Measurements from ENCODE around the gene TMEM239.
"Not testable (repeated sequence)": the region's sequence is repeated elsewhere in the genome, so short reads cannot be mapped to it uniquely, and the experiment has no call there.

TMEM239 gene

DNA sequence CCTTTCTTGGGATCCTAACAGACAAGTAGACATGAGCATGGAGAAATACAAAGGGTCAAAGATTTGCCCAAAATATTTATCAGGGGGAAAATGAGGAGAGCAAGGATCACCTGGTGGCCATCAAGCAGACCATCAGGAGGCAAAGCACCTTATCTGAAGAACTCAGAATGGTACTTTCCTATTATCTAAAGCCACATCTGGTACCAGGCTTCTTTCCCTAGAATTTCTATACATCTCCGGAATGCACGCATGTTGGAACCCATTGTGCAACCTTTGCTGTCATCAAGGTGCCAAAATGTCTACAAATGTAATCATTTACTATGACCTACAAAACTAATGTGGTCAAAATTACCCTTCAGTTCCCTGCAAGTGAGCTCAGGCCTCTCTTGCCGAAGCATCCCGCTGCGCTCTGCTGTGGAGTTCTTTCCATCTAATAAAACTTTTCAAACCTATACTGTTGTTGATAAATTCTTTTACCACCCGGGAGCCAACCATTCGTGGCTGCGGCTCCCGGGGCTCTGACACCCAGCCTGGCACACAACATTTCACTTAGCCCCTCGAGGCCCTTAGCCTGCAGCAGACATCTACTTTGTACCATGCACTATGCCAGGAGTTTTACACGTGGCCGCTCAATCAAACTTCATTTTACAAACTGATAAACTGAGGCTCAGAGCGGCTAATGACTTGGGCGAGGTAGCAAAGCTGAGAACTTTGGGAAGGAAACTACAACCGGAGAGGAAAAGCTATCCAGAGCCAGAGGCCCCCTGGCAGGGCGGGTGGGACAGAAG, 11.9 kb upstream of the TMEM239 start:
- ChIA-PET POLR2A (no interaction called here), CTCF (no interaction called here)
- DNase-seq (ENCODE audit: extremely low spot score), result no peak
- no peak for TF ChIP-seq BHLHE40 (IDR thresholded peaks at IDR 0.05; ENCODE audit: borderline replicate concordance)
- TF ChIP-seq NFRKB (IDR thresholded peaks at IDR 0.05), result no peak
- no peak for TF ChIP-seq L3MBTL2 (conservative IDR thresholded peaks at IDR 0.05)
- TF ChIP-seq HDGF (IDR thresholded peaks at IDR 0.05; ENCODE audit: borderline replicate concordance), result no peak
- TF ChIP-seq CTBP1 (IDR thresholded peaks at IDR 0.05; ENCODE audit: borderline replicate concordance), result no peak
- TF ChIP-seq FOXM1 (IDR thresholded peaks at IDR 0.05; ENCODE audit: borderline replicate concordance), result no peak

GRCh38 chr20:2804852-2805688, 11.1 kb upstream of the TMEM239 start:
- POLR2A ChIA-PET, result no interaction called here
- no peak for DNase-seq (ENCODE audit: extremely low spot score)
- CTCF ChIA-PET, result no interaction called here
- TF ChIP-seq SUZ12 (IDR thresholded peaks at IDR 0.05) (no peak), L3MBTL2 (conservative IDR thresholded peaks at IDR 0.05) (no peak), FOXM1 (IDR thresholded peaks at IDR 0.05; ENCODE audit: borderline replicate concordance) (no peak), CTBP1 (IDR thresholded peaks at IDR 0.05; ENCODE audit: borderline replicate concordance) (no peak), FOXA1 (IDR thresholded peaks at IDR 0.05) (no peak), TARDBP (IDR thresholded peaks at IDR 0.05) (no peak), HDGF (IDR thresholded peaks at IDR 0.05; ENCODE audit: borderline replicate concordance) (no peak), ARNT (IDR thresholded peaks at IDR 0.05) (no peak), ZNF384 (IDR thresholded peaks at IDR 0.05) (no peak), FOXK2 (IDR thresholded peaks at IDR 0.05) (no peak), LEF1 (IDR thresholded peaks at IDR 0.05; ENCODE audit: borderline replicate concordance) (no peak), SP1 (IDR thresholded peaks at IDR 0.05) (no peak), NFRKB (IDR thresholded peaks at IDR 0.05) (no peak)
- TF ChIP-seq, protein P1, sequence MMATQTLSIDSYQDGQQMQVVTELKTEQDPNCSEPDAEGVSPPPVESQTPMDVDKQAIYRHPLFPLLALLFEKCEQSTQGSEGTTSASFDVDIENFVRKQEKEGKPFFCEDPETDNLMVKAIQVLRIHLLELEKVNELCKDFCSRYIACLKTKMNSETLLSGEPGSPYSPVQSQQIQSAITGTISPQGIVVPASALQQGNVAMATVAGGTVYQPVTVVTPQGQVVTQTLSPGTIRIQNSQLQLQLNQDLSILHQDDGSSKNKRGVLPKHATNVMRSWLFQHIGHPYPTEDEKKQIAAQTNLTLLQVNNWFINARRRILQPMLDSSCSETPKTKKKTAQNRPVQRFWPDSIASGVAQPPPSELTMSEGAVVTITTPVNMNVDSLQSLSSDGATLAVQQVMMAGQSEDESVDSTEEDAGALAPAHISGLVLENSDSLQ (IDR thresholded peaks at IDR 0.05), result no peak

DNA sequence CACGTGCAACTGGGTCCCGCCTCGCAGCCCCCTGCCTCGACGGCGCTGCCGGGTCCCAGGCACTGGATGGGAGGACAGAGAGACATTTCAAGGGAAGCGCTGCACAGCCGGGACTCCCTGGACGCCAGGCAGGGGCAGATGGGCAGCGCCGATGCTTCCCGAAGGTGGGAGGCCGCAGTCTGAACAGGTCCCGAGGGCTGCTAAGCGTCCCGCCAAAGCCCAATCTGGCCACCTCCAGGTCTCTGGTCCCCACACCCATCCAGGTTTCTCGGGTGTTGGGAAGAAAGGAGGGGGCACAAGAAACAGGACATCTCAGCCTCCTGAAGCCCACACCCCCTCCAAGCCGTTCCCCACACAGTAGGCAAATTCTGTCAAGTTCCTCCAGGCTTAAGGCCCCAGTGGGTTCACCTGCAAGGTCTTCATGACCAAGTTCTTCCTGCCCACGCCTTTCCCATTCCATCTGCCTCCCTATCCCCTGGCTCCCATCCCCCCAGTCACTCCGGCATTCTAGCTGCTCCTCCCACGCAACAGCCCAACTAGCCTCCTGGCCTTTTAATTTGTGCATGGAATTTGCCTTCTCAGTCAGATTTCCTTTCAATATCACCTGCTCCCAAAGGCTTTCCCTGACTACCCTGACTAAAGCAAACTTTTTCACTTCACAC, 10.3 kb upstream of the TMEM239 start:
- CTCF ChIA-PET, result no interaction called here
- peak; percentile 11 for DNase-seq (ENCODE audit: extremely low spot score)
- POLR2A ChIA-PET, result no interaction called here
- TF ChIP-seq FOXM1 (IDR thresholded peaks at IDR 0.05; ENCODE audit: borderline replicate concordance) (no peak), LEF1 (IDR thresholded peaks at IDR 0.05; ENCODE audit: borderline replicate concordance) (no peak), BHLHE40 (IDR thresholded peaks at IDR 0.05; ENCODE audit: borderline replicate concordance) (no peak), NFRKB (IDR thresholded peaks at IDR 0.05) (no peak), ELF4 (IDR thresholded peaks at IDR 0.05) (no peak), SP1 (IDR thresholded peaks at IDR 0.05) (no peak), FOXA1 (IDR thresholded peaks at IDR 0.05) (no peak), ARNT (IDR thresholded peaks at IDR 0.05) (no peak), CTBP1 (IDR thresholded peaks at IDR 0.05; ENCODE audit: borderline replicate concordance) (no peak)
- TF ChIP-seq, protein P1 (IDR thresholded peaks at IDR 0.05), result no peak

GRCh38 chr20:2806351-2806701, 9.8 kb upstream of the TMEM239 start:
- TF ChIP-seq SP1 (IDR thresholded peaks at IDR 0.05), result no peak
- TF ChIP-seq ZNF384 (IDR thresholded peaks at IDR 0.05), result no peak
- TF ChIP-seq FOXK2 (IDR thresholded peaks at IDR 0.05), result no peak
- TF ChIP-seq FOXM1 (IDR thresholded peaks at IDR 0.05; ENCODE audit: borderline replicate concordance), result no peak
- no peak for TF ChIP-seq NFRKB (IDR thresholded peaks at IDR 0.05)
- no peak for TF ChIP-seq L3MBTL2 (conservative IDR thresholded peaks at IDR 0.05)
- TF ChIP-seq, protein P1 (IDR thresholded peaks at IDR 0.05), result no peak
- TF ChIP-seq FOXA1 (IDR thresholded peaks at IDR 0.05), result no peak
- TF ChIP-seq ARNT (IDR thresholded peaks at IDR 0.05), result no peak
- no peak for TF ChIP-seq BHLHE40 (IDR thresholded peaks at IDR 0.05; ENCODE audit: borderline replicate concordance)
- no peak for TF ChIP-seq CTBP1 (IDR thresholded peaks at IDR 0.05; ENCODE audit: borderline replicate concordance)
- no peak for TF ChIP-seq LEF1 (IDR thresholded peaks at IDR 0.05; ENCODE audit: borderline replicate concordance)
- no peak for TF ChIP-seq TARDBP (IDR thresholded peaks at IDR 0.05)
- TF ChIP-seq HDGF (IDR thresholded peaks at IDR 0.05; ENCODE audit: borderline replicate concordance), result no peak
- TF ChIP-seq ELF4 (IDR thresholded peaks at IDR 0.05), result no peak
- TF ChIP-seq SUZ12 (IDR thresholded peaks at IDR 0.05), result no peak
- POLR2A ChIA-PET, result no interaction called here
- no peak for DNase-seq (ENCODE audit: extremely low spot score)
- CTCF ChIA-PET, result no interaction called here

- CTCF ChIA-PET, result no interaction called here
- no peak for DNase-seq (ENCODE audit: extremely low spot score)
- POLR2A ChIA-PET, result no interaction called here
- no peak for TF ChIP-seq LEF1 (IDR thresholded peaks at IDR 0.05; ENCODE audit: borderline replicate concordance)
- no peak for TF ChIP-seq ELF4 (IDR thresholded peaks at IDR 0.05)
- TF ChIP-seq, protein P1 (IDR thresholded peaks at IDR 0.05), result no peak
- no peak for TF ChIP-seq FOXM1 (IDR thresholded peaks at IDR 0.05; ENCODE audit: borderline replicate concordance)
- no peak for TF ChIP-seq L3MBTL2 (conservative IDR thresholded peaks at IDR 0.05)
- TF ChIP-seq ARNT (IDR thresholded peaks at IDR 0.05), result no peak
- TF ChIP-seq FOXA1 (IDR thresholded peaks at IDR 0.05), result no peak
- no peak for TF ChIP-seq HDGF (IDR thresholded peaks at IDR 0.05; ENCODE audit: borderline replicate concordance)
- TF ChIP-seq FOXK2 (IDR thresholded peaks at IDR 0.05), result no peak
- TF ChIP-seq SP1 (IDR thresholded peaks at IDR 0.05), result no peak
- TF ChIP-seq NFRKB (IDR thresholded peaks at IDR 0.05), result no peak
- TF ChIP-seq BHLHE40 (IDR thresholded peaks at IDR 0.05; ENCODE audit: borderline replicate concordance), result no peak
- no peak for TF ChIP-seq CTBP1 (IDR thresholded peaks at IDR 0.05; ENCODE audit: borderline replicate concordance)
Measured at GRCh38 chr20:2807019-2807418, 9.1 kb upstream of the TMEM239 start.

GRCh38 chr20:2807929-2808328, 8.2 kb upstream of the TMEM239 start:
- CTCF ChIA-PET; POLR2A ChIA-PET; DNase-seq (ENCODE audit: extremely low spot score): not testable (repeated sequence)

Measured in HEK293T (cell line).